Activated CD8-positive, alpha-beta memory T cell treated with anti-CD3 and anti-CD28 coated beads for 24 hours (primary cell): Measurements from ENCODE around the gene RIPOR2.
"Not testable (repeated sequence)": the region's sequence is repeated elsewhere in the genome, so short reads cannot be mapped to it uniquely, and the experiment has no call there.

Experiments used
- DNase-seq: peaks from one replicate; pipeline ENCODE4 v3.0.0-alpha.2; 2020

The RIPOR2 gene

DNA sequence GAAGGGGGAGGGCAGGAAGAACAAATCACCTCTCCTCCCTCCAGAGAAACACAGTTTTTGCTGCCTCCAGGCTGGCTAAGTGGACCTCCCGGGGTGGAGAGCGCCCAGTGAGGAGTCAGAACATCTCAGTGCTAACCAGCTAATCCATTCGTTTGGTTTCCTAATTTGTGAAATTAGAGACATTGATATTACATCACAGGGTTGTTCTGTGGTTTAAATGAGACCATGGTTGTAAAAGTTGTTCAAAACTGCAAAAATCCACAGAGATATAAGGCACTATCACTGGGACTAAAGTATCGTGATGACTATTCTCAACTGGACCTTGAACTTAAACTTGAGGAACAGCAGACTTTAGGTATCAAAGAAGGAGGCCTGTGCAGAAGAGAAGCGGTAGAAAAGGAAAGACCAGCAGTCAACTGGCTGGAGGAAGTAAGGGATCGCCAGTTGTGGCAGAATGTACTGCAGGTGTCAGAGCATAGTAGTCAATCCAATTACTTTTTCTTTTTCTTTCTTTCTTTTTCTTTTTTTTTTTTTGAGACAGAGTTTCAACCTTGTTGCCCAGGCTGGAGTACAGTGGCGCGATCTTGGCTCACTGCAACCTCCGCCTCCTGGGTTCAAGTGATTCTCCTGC, 33.9 kb downstream of the RIPOR2 start:
- no peak for DNase-seq

DNA sequence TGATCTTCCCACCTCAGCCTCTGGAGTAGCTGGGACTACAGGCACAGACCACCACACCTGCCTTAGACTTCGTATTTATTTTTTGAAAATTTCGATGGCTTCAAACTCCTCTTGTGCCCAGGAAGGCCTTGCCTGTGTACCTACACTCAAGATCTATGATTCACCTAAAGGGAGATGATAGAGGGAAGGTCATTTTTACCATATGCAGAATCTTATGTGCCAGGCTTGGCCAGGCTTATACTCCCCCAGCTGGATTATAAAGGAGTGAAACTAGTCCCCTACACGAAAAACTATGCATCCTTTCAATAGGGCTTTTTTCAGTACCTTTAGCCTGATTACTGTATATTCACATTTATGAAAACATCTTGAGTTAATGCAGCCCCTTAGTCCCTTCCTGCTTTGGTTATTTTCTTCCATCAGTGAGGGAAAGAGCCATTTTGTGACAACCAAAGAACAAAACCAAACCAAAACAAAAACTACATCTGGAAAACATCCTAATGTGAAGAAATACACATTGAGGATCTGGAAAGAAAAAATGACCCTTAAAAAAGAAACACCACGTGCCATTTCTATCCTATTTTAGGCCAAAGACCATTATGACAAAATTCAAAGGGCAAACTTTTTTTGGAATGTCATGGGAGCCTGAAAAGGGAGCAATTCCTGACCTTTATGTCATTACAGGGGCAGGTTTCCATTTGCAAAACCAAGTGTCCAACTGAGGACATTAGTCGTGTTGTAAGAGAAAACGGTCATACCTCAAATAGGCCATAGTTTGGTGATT, 34.7 kb downstream of the RIPOR2 start:
- no peak for DNase-seq

DNA sequence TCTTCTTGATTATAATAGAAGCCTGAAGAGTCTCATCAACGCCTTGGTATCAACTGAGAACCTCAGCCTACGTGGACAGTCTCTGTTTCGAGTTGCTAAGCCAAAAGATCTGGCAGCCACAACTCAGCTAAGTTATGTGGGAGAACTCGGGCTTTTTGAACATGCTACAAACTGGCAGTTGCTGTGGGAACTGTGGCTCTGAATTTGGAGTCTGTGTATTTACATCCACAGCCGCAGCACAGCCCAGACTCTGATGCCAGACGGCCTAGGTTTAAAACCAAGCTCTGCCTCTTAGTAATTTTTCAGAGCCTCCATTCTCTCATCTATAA, 35.8 kb downstream of the RIPOR2 start:
- DNase-seq, result peak; percentile 72

DNA sequence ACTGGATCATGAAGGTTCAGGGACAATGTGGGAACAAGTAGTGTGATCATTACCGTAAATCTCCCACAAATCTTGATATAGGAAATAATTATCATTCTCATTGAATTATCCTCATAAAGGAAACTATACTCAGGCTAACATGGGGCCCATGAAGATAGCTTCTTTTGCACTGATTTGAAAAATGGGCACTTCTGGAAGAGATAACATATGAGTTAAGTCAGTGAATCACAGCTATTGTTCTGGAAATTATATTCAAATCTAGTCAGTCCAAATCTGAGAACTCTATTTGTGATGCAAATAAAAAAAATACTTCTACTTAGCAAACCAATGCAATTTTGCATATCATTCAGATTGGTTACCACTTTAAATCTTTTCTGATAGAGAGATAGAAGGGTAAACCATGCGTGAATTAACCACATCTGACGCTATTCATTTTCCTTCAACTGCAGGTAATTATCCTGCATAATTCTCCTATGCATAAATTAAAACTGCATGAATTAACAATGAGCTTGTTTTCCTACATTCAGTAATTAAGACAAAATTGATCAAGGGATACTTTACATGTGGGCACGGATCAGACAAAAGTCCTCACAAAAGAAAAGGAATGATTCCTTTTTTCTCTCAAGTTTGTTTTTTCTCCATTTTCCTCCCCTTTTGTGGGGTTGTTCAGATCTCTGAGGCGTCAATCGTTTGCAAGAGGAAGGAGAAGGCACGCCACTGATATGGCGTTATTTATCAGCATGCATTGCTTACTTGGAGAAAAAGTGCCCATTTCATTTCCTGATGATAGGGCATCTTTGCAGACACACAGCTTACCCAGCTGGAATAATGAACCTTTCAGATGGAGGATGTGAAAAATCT, 36.4 kb downstream of the RIPOR2 start:
- no peak for DNase-seq

DNA sequence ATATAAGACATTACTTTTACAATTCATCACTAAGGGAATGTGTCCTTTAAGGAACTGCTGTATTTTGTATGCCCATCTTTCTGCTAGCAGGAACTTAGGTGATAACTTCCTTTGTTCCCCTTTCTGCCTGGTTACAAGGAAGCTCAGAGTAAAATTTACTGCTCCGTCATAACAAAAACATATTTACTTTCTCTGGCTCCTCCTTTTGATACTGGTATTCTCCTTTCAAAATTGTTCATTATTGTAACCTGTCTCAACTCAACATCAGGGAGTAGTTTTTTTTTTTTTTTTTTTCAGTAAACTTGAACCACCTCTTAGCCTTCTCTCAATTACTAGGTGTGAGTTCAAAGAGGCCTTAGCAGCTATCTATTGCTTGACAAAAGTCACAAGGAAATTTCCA, 37.1 kb downstream of the RIPOR2 start:
- DNase-seq, result no peak

DNA sequence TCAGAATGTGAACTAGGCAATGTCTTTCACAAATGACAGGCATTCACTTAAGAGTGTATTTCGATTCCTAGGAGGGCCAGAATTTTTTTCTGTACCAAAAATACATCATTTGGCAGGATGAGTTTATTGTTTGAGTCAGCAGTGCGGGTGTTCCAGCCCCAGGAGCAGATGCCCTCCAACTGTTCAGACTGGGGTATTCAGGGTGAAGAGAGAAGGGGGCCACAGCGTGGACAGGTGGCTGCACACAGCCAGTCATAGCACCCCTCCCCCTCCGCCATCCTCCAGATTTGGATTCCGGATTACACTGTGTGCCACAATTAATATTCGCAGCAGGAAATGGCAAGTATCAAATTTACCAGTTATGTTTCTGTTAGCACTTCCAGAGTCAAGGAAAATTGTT, 38.6 kb downstream of the RIPOR2 start:
- no peak for DNase-seq

DNA sequence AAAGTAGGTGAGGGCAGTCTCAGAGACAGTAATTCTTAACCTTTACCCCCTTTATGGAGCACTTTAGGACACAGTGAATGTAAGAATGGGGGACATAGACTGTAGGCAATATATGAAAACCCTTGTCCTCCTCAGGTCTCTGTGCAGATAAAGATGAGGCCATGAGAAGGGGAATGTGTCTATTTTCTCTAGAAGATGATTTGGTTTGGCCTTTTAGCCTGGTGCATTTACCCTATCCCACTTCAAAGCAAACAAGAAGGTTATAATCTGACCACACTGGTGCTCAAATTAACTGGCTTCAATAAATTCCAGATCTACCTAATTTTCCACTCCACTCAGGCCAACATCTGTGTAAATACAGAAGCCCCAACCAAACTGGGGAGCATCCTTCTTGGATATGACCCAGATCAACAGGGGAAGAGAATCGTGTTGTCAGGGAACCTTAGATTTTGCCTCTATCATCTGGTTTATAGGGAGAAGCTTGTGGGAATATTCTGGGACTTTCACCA, 42.4 kb downstream of the RIPOR2 start:
- no peak for DNase-seq

DNA sequence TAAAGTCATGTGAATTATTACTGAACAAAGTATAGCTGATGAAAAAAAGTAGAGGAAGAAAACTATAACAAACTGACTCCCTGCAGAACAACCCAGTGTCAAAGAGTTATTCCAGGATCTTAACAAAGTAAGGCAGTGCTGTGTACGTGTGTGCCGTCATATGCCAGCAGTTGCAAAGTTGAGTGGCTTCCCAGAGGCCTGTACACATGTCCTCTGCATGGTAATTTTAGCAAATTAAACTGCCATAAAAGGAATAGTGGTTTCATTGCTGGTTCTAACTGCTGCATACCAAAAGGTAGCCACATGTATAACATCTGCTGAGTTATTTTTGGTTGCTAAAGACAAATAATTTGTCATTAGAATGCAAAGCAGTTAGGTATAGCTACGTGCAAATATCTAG, 44.8 kb downstream of the RIPOR2 start:
- DNase-seq, result no peak

DNA sequence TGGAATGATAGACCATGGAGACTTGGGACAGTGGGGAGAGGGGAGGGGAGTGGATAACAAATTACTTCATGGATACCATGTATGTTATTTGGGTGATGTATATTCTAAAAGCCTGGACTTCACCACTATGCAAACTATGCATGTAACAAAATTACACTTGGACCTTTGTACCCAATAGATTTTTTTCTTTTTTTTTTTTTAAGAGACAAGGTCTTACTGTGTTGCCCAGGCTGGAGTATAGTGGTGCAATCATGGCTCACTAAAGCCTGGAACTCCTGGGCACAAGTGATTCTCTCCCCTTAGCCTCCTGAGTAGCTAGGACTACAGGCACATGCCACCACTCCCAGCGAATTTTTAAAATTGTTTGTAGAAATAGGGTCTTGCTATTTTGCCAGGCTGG, 45.3 kb downstream of the RIPOR2 start:
- no peak for DNase-seq

DNA sequence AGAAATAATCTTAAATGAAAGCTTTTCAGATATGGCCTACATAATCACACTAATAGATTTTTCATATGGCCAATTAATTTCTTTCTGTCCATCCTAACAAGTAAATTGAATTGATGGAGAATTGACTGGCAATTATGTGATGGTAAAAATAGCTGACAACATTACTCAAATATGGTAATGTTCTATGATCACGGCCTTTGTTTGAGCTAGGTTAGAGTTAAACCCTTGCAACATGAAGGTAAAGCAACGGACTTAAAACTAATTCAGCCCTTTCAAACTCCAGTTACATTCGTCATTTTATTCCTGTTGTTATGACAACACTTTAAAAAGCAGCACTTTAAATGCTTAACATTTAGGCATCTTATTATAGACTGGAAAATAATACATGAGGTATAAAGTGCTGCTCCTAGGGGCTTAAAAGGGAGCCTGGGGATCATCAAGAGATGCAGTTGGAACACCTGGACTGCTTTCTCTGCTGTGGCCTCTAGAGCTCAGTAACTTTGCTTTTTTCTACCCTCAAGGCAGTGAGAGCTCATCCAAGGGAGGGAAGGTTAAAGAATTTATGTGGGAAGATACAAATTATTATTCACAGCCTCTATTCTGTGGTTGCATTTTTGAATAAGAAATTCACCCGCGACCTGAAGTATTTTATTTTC, 46.9 kb downstream of the RIPOR2 start:
- DNase-seq, result no peak

DNA sequence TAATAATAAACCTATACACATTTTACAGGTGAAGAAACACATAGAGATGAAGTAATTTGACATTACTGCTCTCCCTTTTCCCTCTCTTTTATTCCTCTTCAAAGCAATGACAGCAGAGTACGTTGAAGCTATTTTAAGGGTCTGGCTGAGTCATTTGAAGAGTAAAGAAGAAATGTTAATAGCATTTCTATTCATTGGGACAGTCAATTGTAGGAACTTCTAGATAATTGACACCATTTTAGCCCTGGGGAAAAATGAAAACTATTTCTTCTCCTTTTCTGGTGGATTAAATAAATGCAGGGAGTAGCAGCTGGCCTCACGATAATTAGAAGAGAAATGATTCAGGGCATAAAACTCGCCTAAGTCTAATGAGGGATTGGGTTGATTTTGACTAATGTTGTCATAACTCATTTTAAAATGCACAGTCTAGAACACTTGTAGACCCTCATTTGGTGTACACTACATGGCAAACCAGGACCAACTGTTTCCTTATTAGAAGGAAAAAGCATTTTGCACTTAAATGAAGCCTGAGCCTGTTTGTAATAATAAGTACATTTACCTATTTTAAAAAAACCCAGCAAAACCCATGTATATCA, 48.1 kb downstream of the RIPOR2 start:
- DNase-seq, result no peak

DNA sequence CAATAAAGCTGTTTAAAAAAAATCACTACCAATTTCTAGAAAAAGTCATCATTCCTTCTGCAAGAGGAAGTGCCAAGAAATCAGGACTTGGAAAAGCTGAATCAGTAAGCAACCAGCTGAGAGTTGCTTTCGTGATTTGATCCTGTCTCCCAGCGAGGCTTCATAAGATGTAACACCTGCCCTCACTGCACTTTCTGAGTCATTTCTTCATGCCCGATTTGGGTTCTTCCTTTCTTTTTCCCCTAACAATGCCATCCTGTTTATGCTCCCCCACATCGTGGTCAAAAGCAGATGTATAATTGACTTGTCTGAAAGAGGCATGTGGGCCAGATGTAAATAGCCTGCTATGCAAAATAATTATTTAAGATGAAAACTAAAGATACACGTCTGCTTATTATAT, 52.1 kb downstream of the RIPOR2 start:
- DNase-seq, result no peak

DNA sequence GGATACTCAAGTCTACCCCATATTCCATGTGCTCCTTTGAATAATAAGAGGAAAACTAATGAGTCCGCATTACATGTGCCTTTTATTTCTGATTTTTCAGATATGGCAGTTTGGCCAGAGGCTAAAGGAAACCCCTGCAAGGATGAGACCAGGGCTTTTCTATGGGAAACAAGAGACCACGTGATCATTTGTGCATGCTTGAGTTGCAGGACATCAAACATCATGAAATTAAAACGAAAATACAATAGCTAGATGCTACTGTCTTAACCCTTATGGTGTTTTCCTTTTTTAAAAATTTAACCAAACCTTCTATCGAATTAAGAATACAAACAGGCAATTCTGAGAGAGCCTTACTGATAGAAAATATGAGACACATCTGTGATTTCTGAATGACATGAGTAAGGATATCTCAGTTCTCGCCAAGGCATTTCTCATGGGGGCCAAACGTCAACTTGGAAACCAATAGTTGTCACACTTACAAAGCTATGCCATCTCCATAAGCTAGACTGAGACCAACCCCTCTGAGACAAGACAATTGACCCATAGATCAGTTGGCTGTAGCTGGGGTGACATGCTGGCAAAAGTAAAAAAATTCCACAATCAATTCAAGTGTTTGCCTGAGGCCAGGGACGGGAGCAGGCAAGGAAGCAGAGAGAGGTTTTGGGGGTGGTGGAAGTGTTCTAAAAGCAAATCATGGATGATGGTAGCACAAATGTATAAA, 52.8 kb downstream of the RIPOR2 start:
- peak; percentile 68 for DNase-seq

DNA sequence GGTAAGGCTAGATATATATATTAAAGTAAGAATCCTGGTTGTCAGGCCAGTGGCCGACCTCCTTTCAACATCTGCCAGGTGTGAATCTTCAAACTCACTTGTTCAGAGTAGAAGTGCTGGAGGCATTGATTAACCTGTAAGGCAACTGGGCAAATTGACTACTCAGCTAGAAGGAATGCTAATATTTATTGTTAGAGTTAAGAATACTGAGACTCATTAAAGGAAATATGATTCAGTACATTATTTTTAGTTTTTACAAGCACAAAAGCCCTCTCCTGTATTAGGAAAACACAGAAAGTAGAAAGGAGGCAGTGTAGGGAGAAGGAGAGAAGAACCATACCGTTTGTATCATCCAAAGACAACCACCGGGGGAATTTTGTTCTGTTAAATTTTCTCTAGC, 53.5 kb downstream of the RIPOR2 start:
- no peak for DNase-seq

DNA sequence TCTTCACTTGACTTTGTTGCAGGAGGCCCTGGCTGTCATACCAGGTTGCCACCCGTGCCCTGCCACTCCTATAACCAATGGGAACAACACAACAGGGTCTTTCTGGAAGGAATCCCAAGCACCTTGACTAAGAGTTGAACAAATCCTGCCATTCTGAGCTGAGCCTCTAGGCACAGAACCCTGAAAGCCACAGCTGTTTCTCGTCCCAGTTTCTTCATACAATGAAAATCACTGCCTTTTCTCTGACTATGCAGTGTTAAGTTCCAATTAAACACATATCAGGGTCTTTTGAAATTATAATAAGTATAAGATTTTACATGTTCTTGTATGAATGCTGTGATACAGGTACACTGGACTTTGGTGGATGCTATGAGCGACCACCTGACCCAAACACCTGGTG, 54.4 kb downstream of the RIPOR2 start:
- no peak for DNase-seq

DNA sequence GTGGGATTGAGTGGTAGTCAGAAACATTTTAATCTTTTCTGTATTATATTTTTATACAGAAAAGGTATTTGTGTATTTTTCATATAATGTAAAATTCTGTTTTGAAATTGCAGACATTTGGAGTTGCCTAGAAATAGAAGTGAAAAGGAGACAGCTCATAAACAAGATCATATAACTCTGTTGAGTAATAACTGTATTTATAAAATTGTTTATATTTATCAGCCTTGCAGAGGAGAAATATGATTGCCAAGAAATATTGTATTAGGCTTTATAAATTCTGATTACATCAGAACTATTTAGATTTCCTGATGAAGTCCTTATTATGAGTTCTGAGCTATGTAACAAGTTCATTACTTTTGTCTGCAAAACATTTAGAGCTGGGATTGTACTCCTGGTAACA, 55.3 kb downstream of the RIPOR2 start:
- DNase-seq, result no peak

DNA sequence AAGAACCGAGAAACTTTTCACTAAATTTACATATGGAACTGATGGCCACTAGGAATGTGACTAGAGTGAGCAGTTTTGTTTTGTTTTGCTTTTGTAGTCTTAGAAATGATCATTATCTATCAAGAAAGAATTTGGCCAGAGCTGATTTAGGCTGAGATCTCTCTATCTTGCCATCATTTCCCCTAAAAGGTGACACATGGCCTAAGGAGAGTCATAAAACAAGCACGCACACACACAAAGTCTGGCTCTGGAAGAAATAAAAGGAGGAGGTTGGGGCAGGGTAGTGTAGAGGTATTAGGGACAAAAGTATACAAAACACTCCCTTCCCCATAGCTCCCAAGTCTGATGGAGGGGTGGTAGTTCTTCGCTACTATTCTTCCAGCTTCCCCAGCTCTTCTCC, 56.4 kb downstream of the RIPOR2 start:
- DNase-seq, result no peak

DNA sequence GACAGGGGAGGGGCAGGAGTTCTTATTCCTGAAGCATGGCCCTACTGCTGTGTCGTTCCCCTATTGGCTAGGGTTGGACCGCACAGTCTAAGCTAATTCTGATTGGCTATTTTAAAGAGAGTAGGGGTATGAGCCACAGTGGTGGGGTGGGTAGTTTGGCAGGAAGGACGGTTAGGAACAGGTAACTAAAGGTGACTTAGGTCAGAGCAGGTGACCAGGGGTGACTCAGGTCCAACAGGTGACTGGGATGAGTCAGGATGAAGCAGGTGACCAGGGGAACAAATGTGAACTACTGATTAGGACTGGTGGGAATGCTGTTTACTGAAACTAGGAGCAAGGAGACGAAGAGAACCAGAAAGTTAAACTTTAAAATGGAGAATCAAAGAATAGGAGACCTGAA, 58.0 kb downstream of the RIPOR2 start:
- DNase-seq, result not testable (repeated sequence)

DNA sequence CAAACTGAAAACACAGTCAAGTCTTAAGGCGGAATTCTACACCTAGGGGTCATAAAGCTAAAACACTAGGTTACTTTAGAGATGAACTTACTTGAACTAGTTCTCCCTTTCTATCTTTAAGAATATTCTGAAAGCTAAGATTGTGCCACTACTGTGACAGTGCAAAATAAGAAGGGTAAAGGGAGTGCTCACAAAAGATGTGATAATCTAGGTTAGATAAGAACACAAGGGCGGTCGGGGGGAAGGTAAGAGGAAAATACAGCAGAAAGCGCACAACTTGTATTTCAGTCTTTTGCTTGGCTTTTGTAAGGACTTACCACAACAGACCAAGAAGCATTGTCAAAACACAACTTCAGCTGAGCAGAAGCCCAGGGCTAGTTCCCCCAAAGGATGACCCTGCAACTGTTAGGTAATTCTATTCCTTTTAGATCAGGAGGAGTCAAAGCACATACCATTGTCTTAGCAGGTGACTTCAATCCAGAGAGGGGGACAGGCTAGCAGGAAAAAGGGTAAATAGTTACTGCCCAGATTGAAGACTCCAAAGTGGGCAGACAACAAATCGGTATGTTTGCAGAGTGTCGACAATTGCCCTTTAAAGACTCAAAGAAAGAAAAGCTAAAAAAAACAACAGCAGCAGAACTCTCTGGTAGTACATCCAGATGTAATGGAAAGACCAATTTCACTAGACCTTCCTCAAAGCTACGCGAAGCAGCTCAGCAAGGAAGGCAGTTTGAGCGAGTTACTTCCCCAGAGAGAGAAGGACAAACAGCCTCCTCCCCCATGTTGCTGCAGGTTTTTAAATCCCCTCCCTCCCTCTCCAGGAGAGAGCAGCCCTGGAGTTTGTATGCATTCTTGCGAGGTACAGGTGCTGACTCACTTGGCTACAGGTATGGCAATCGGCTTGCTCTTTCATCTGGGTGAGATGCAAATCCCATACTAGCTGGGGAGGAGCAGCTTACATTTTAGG, 59.0 kb downstream of the RIPOR2 start:
- no peak for DNase-seq

DNA sequence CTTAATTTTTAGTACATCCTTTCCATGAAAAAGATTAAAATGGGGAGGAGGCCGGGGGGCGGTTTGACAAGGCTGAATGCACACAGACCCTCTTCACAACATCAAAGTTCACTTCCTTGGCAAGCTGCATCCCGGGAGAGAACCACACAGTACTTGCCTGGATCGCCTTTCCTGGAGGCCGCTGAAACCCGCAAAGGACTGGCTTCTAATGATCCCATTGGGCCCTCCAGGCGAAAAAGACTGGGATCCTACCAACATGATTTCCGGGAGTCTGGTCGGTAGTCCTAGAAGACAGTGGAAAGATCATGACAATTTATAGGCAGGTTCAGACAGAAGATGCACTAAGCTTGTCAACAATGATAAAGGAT, 60.2 kb downstream of the RIPOR2 start:
- DNase-seq, result no peak
